Nucleus accumbens (tissue), 56 donors: ENCODE measurements around the gene SP6.

Experiments used
- DNase-seq, 56 donors: peaks; one replicate each; lab custom pipeline; 2025; lab: John Stamatoyannopoulos, UW

The SP6 gene

GRCh38 chr17:47857551-47858455 is 6.8 kb upstream of the SP6 start:
- no peak for DNase-seq

GRCh38 chr17:47856830-47857229 is 5.9 kb upstream of the SP6 start:
- no peak for DNase-seq

- DNase-seq = no peak
Observed at GRCh38 chr17:47855737-47856136, 4.8 kb upstream of the SP6 start.

GRCh38 chr17:47853616-47854015 is 2.7 kb upstream of the SP6 start:
- DNase-seq = no peak

GRCh38 chr17:47852113-47852949 is 1.4 kb upstream of the SP6 start:
- no peak for DNase-seq

GRCh38 chr17:47851764-47852112 is 775 bp upstream of the SP6 start:
- no peak for DNase-seq

- no peak for DNase-seq
Observed at GRCh38 chr17:47850373-47850691, 631 bp downstream of the SP6 start.

GRCh38 chr17:47848198-47848513 is 2.8 kb downstream of the SP6 start:
- no peak for DNase-seq

GRCh38 chr17:47847341-47848197 is 3.4 kb downstream of the SP6 start:
- no peak for DNase-seq

- DNase-seq = no peak
Observed at GRCh38 chr17:47846716-47847340, 4.1 kb downstream of the SP6 start.

GRCh38 chr17:47845716-47846075 is 5.3 kb downstream of the SP6 start:
- DNase-seq = no peak

GRCh38 chr17:47844814-47845715 is 5.9 kb downstream of the SP6 start:
- no peak for DNase-seq

- no peak for DNase-seq
Observed at GRCh38 chr17:47844227-47844626, 6.7 kb downstream of the SP6 start.

GRCh38 chr17:47843391-47843730 is 7.6 kb downstream of the SP6 start:
- no peak for DNase-seq

GRCh38 chr17:47841488-47842291 is 9.3 kb downstream of the SP6 start:
- no peak for DNase-seq

- peak in 55 of 56 donors; percentile 23 to 90 (median 77) for DNase-seq
Observed at GRCh38 chr17:47840742-47841487, 10.0 kb downstream of the SP6 start, which contains the start of gene SCRN2. Gene SCRN2, minus strand, starts transcription at chr17:47841273. Its CDS starts 430 bp downstream, at chr17:47840843.

- peak in 2 of 56 donors; percentile 12 to 38 for DNase-seq
Observed at GRCh38 chr17:47840001-47840741, 10.8 kb downstream of the SP6 start.
